ENCODE data around the gene OTUD7B. TPM values are rescaled to one million over a fixed set of nuclear protein-coding genes. Genes with fewer than 3 reads are reported as not detected.

The OTUD7B gene
- total RNA-seq, 1 experiment from 2014 or later = 23.5 TPM

GRCh38 chr1:150001415-150001814, 9.1 kb downstream of the OTUD7B start:
- no peak overlapping the region for H2BK12ac ChIP-seq (ENCODE audit: insufficient read length, low read depth, low read length)
- no peak overlapping the region for H3K56ac ChIP-seq (ENCODE audit: insufficient read length, low read depth, low read length)
- no peak overlapping the region for H3T11ph ChIP-seq (ENCODE audit: low read length)
- H3K14ac ChIP-seq (ENCODE audit: insufficient read depth, low read length) = no peak overlapping the region
- no peaks in the 10 kb centered on the region for H3K23me2 ChIP-seq (ENCODE audit: insufficient read length, low read depth, low read length, poor library complexity, severe bottlenecking)
- no peak overlapping the region for H3K4me2 ChIP-seq (ENCODE audit: insufficient read depth, insufficient read length, low read length)
- H3K9me3 Mint-ChIP-seq = no peaks in the 10 kb centered on the region
- no peak overlapping the region for H3K27ac ChIP-seq (ENCODE audit: insufficient read length, low read depth, low read length)
- H2BK20ac ChIP-seq (ENCODE audit: low read depth, low read length, poor library complexity, severe bottlenecking) = no peak overlapping the region
- no peak overlapping the region for H3K4ac ChIP-seq (ENCODE audit: low read depth, low read length)
- H3K79me1 ChIP-seq (ENCODE audit: insufficient read depth, low read depth, low read length, poor library complexity, severe bottlenecking) = peaks cover 2% of the 10 kb centered on the region
- H4K5ac ChIP-seq (ENCODE audit: insufficient read length, low read depth, low read length) = no peak overlapping the region
- WGBS (ENCODE audit: extremely low coverage, insufficient read length, low lambda C conversion rate) = no CpG with 5 or more reads among the region's 1 CpG
- H4K91ac ChIP-seq (ENCODE audit: insufficient read length, low read depth, low read length) = no peak overlapping the region
- H4K8ac ChIP-seq (replicated peaks; ENCODE audit: insufficient read length, low read depth, low read length) = no peak overlapping the region
- no peak overlapping the region for H3K18ac ChIP-seq (ENCODE audit: insufficient read length, low read depth, low read length)
- no peak overlapping the region for H3K23ac ChIP-seq (ENCODE audit: insufficient read length, low read depth, low read length)
- no peak overlapping the region for H2BK15ac ChIP-seq (ENCODE audit: low read depth, low read length)
- no peak overlapping the region for H2BK120ac ChIP-seq (ENCODE audit: low read depth, low read length, poor library complexity, severe bottlenecking)
- peaks cover 3 to 38% (median 35%) of the 10 kb centered on the region in 3 experiments; a peak in 6 of 7 replicates for H3K36me3 Mint-ChIP-seq (ENCODE audit: insufficient read depth in 1 of 3, low read depth in 3 of 3)
- peaks cover 2% of the 10 kb centered on the region for H3K79me2 ChIP-seq (ENCODE audit: insufficient read depth, low read length)
- H3K4me3 Mint-ChIP-seq = no peak overlapping the region
- no peaks in the 10 kb centered on the region for H3K4me1 ChIP-seq (ENCODE audit: insufficient read depth, low read length)
- peak overlapping the region in 2 of 3 experiments; percentile 81 to 89; a peak in 4 of 7 replicates for H3K27ac Mint-ChIP-seq
- no peaks in the 10 kb centered on the region for H3K27me3 ChIP-seq (ENCODE audit: insufficient read depth, low read length)
- H3K27me3 Mint-ChIP-seq (ENCODE audit: low read depth) = no peaks in the 10 kb centered on the region
- no peaks in the 10 kb centered on the region for H4K20me1 ChIP-seq (ENCODE audit: control insufficient read depth, insufficient read depth, insufficient read length)
- no peak for TF ChIP-seq CTCF (conservative IDR thresholded peaks at IDR 0.05)
- H2AFZ ChIP-seq (ENCODE audit: low read length) = no peak overlapping the region
- no peaks in the 10 kb centered on the region for H3K9me3 ChIP-seq (ENCODE audit: control insufficient read depth, low read depth, low read length)
- no peak overlapping the region for H3K9ac ChIP-seq (ENCODE audit: extremely low read depth, insufficient read length, low read length)
- no peak for DNase-seq
- no peak overlapping the region for H2AK5ac ChIP-seq (ENCODE audit: insufficient read length, low read length)
- H2BK5ac ChIP-seq (ENCODE audit: insufficient read length, low read length) = no peak overlapping the region
- H3K4me1 Mint-ChIP-seq = peaks cover 13 to 36% of the 10 kb centered on the region in 2 experiments
